ENCODE results near the gene C17orf67.

- no peak for TF ChIP-seq EZH2 (IDR thresholded peaks at IDR 0.05; ENCODE audit: insufficient read depth, poor library complexity, severe bottlenecking)
- no peak for TF ChIP-seq EZH2phosphoT487 (IDR thresholded peaks at IDR 0.05; ENCODE audit: insufficient read depth, low read depth)
Measured at GRCh38 chr17:56756536-56756935, 77.2 kb downstream of the C17orf67 start.
